ENCODE results near the gene PRR35. TPM values are rescaled to one million over a fixed set of nuclear protein-coding genes. Genes with fewer than 3 reads are reported as not detected.

Gene PRR35
- total RNA-seq: 2.0 TPM

GRCh38 chr16:560204-560700 is at the start of gene PRR35:
Gene PRR35, plus strand, starts transcription at chr16:560394. Its CDS starts 2,901 bp downstream, at chr16:563295.

GRCh38 chr16:527015-527903 is 32.9 kb upstream of the PRR35 start, which contains the start of gene CAPN15:
Gene CAPN15, plus strand, starts transcription at chr16:527712. Its CDS starts 19,127 bp downstream, at chr16:546839.

GRCh38 chr16:566475-567372 is 6.5 kb downstream of the PRR35 start, which contains the start of gene NHLRC4:
Gene NHLRC4, plus strand, starts transcription at chr16:567005. Its CDS starts 1,043 bp downstream, at chr16:568048.

GRCh38 chr16:569445-570254 is 9.5 kb downstream of the PRR35 start, which contains the start of gene PIGQ:
Gene PIGQ, plus strand, starts transcription at chr16:569968. Its CDS starts 4,107 bp downstream, at chr16:574075.

GRCh38 chr16:589658-590187 is 29.5 kb downstream of the PRR35 start, which contains the start of gene RAB40C:
Gene RAB40C, plus strand, starts transcription at chr16:590066. Its CDS starts 226 bp downstream, at chr16:590292.

Other genes with a start within 250 kb of the PRR35 start
- gene AXIN1, start 207.7 kb upstream of the PRR35 start, total RNA-seq: 20.4 TPM
- 44.0 TPM for gene MRPL28, start 189.9 kb upstream of the PRR35 start, total RNA-seq
- gene PGAP6, start 178.4 kb upstream of the PRR35 start, total RNA-seq: 14.2 TPM
- 30.3 TPM for gene NME4, start 163.2 kb upstream of the PRR35 start, total RNA-seq
- gene DECR2, start 158.5 kb upstream of the PRR35 start, total RNA-seq: 10.2 TPM
- 37.7 TPM for gene RAB11FIP3, start 134.7 kb upstream of the PRR35 start, total RNA-seq
- gene CAPN15, start 32.7 kb upstream of the PRR35 start, total RNA-seq: 31.0 TPM
- 0.66 TPM for gene NHLRC4, start 6.6 kb downstream of the PRR35 start, total RNA-seq
- 36.3 TPM for gene PIGQ, start 9.6 kb downstream of the PRR35 start, total RNA-seq
- 18.9 TPM for gene RAB40C, start 29.7 kb downstream of the PRR35 start, total RNA-seq
- gene WFIKKN1, start 70.6 kb downstream of the PRR35 start, total RNA-seq: 0.71 TPM
- 54.3 TPM for gene METTL26, start 75.9 kb downstream of the PRR35 start, total RNA-seq
- gene MCRIP2, start 81.4 kb downstream of the PRR35 start, total RNA-seq: 8.7 TPM
- 33.2 TPM for gene WDR90, start 89.0 kb downstream of the PRR35 start, total RNA-seq
- 56.3 TPM for gene RHOT2, start 107.7 kb downstream of the PRR35 start, total RNA-seq
- gene RHBDL1, start 115.3 kb downstream of the PRR35 start, total RNA-seq: 4.3 TPM
- gene STUB1, start 120.0 kb downstream of the PRR35 start, total RNA-seq: 55.4 TPM
- 43.3 TPM for gene JMJD8, start 123.9 kb downstream of the PRR35 start, total RNA-seq
- gene WDR24, start 130.0 kb downstream of the PRR35 start, total RNA-seq: 8.1 TPM
- gene FBXL16, start 145.4 kb downstream of the PRR35 start, total RNA-seq: 5.8 TPM
- gene METRN, start 154.7 kb downstream of the PRR35 start, total RNA-seq: 41.1 TPM
- 25.7 TPM for gene ANTKMT, start 160.8 kb downstream of the PRR35 start, total RNA-seq
- 1.0 TPM for gene CCDC78, start 166.0 kb downstream of the PRR35 start, total RNA-seq
- gene HAGHL, start 166.7 kb downstream of the PRR35 start, total RNA-seq: 4.0 TPM
- gene CIAO3, start 180.6 kb downstream of the PRR35 start, total RNA-seq: 42.7 TPM
- 19.4 TPM for gene MSLN, start 200.3 kb downstream of the PRR35 start, total RNA-seq
- gene RPUSD1, start 228.0 kb downstream of the PRR35 start, total RNA-seq: 19.1 TPM
- gene CHTF18, start 228.2 kb downstream of the PRR35 start, total RNA-seq: 49.8 TPM
- gene GNG13, start 240.3 kb downstream of the PRR35 start, total RNA-seq: 3.8 TPM

Measured in camera-type eye (tissue), 1 donor.